OCI-LY3 (cell line): Measurements from ENCODE around the gene GTF2E1.

Source experiments
- EZH2phosphoT487 ChIP-seq: fragments of 200-600 bp; shearing (Covaris generic); IDR thresholded peaks from 2 replicates; pipeline ENCODE4 v1.6.1; 2018; ENCODE audit warnings: antibody characterized with exemption, mixed run types, low read depth
- TF ChIP-seq, protein P1 (sequence below): fragments of 200-600, 300-600 bp; sonication (generic); IDR thresholded peaks from 2 replicates; pipeline ENCODE4 v1.5.1; 2014; ENCODE audit warnings: antibody characterized with exemption, low read length, low read depth

GRCh38 chr3:120705884-120706582 is 36.5 kb upstream of the GTF2E1 start:
- TF ChIP-seq, protein P1, sequence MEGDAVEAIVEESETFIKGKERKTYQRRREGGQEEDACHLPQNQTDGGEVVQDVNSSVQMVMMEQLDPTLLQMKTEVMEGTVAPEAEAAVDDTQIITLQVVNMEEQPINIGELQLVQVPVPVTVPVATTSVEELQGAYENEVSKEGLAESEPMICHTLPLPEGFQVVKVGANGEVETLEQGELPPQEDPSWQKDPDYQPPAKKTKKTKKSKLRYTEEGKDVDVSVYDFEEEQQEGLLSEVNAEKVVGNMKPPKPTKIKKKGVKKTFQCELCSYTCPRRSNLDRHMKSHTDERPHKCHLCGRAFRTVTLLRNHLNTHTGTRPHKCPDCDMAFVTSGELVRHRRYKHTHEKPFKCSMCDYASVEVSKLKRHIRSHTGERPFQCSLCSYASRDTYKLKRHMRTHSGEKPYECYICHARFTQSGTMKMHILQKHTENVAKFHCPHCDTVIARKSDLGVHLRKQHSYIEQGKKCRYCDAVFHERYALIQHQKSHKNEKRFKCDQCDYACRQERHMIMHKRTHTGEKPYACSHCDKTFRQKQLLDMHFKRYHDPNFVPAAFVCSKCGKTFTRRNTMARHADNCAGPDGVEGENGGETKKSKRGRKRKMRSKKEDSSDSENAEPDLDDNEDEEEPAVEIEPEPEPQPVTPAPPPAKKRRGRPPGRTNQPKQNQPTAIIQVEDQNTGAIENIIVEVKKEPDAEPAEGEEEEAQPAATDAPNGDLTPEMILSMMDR: no peak
- TF ChIP-seq EZH2phosphoT487: no peak
